ENCODE measurements around the gene HARBI1. TPM values are rescaled to one million over a fixed set of nuclear protein-coding genes. Genes with fewer than 3 reads are reported as not detected.

HARBI1 gene
- total RNA-seq, 2 experiments from 2014 or later, result 18.2 to 18.7 TPM

- H3K4me3 Mint-ChIP-seq, result no peak overlapping the region
- intact Hi-C loops (cut with DNase I, micrococcal nuclease), result no loop called here
These were observed 20.5 kb upstream of the HARBI1 start for GRCh38 chr11:46637546-46637945.

GRCh38 chr11:46635557-46636139, 18.6 kb upstream of the HARBI1 start:
- ATAC-seq (ENCODE audit: poor library complexity) (no peak), DNase-seq (no peak)
- no peak for TF ChIP-seq CTCF (IDR thresholded peaks at IDR 0.05)
- peaks cover 13% of the 10 kb centered on the region for H3K4me1 Mint-ChIP-seq (ENCODE audit: low read depth)
- H3K4me1 ChIP-seq (ENCODE audit: insufficient read depth, low read length), result peaks cover 4% of the 10 kb centered on the region
- H3K27me3 Mint-ChIP-seq, result no peaks in the 10 kb centered on the region
- peaks cover 54% of the 10 kb centered on the region for H3K36me3 ChIP-seq (ENCODE audit: insufficient read depth, low read length)
- H3K27ac ChIP-seq (ENCODE audit: low read depth in 1 of 2, low read length in 2 of 2), result no peak overlapping the region
- intact Hi-C loops (cut with DNase I, micrococcal nuclease), result no loop called here
- H3K9me3 ChIP-seq (ENCODE audit: control insufficient read depth in 1 of 2, insufficient read depth in 1 of 2, low read length in 2 of 2), result no peaks in the 10 kb centered on the region
- no peaks in the 10 kb centered on the region for H3K9me3 Mint-ChIP-seq
- ChIA-PET CTCF (no interaction called here), POLR2A (no interaction called here)
- no peak overlapping the region for H3K27ac Mint-ChIP-seq
- H3K4me3 Mint-ChIP-seq, result no peak overlapping the region
- no peaks in the 10 kb centered on the region for H3K27me3 ChIP-seq (ENCODE audit: control insufficient read depth in 1 of 2, insufficient read depth in 2 of 2, low read length in 2 of 2)
- peaks cover 64% of the 10 kb centered on the region for H3K36me3 Mint-ChIP-seq (ENCODE audit: low read depth)
- no peak overlapping the region for H3K4me3 ChIP-seq (ENCODE audit: low read length)

More at GRCh38 chr11:46637546-46637945, 20.5 kb upstream of the HARBI1 start:
- H3K27ac Mint-ChIP-seq, result no peak overlapping the region
- no peaks in the 10 kb centered on the region for H3K9me3 Mint-ChIP-seq
- H3K9me3 ChIP-seq (ENCODE audit: control insufficient read depth in 1 of 2, insufficient read depth in 1 of 2, low read length in 2 of 2), result no peaks in the 10 kb centered on the region
- peaks cover 4% of the 10 kb centered on the region for H3K4me1 ChIP-seq (ENCODE audit: insufficient read depth, low read length)
- peaks cover 15% of the 10 kb centered on the region for H3K4me1 Mint-ChIP-seq (ENCODE audit: low read depth)
- no peak for DNase-seq
- TF ChIP-seq CTCF (IDR thresholded peaks at IDR 0.05), result no peak
- CTCF ChIA-PET, result no interaction called here
- no peaks in the 10 kb centered on the region for H3K27me3 Mint-ChIP-seq
- ATAC-seq (ENCODE audit: poor library complexity), result no peak
- no peak overlapping the region for H3K4me3 ChIP-seq (ENCODE audit: low read length)
- peaks cover 61% of the 10 kb centered on the region for H3K36me3 Mint-ChIP-seq (ENCODE audit: low read depth)
- no peak overlapping the region for H3K27ac ChIP-seq (ENCODE audit: low read depth in 1 of 2, low read length in 2 of 2)
- peaks cover 38% of the 10 kb centered on the region for H3K36me3 ChIP-seq (ENCODE audit: insufficient read depth, low read length)
- no peaks in the 10 kb centered on the region for H3K27me3 ChIP-seq (ENCODE audit: control insufficient read depth in 1 of 2, insufficient read depth in 2 of 2, low read length in 2 of 2)
- POLR2A ChIA-PET, result interaction anchor here (0.7 to 1.3 kb wide), 2 partner anchors 33 to 62 kb away, joined by 3 to 4 read pairs; no protein-coding TSS in a partner anchor

- peaks cover 58% of the 10 kb centered on the region for H3K36me3 ChIP-seq (ENCODE audit: insufficient read depth, low read length)
- Mint-ChIP-seq H3K36me3 (ENCODE audit: low read depth) (peaks cover 63% of the 10 kb centered on the region), H3K27ac (no peak overlapping the region), H3K4me1 (ENCODE audit: low read depth) (peaks cover 11% of the 10 kb centered on the region), H3K4me3 (no peak overlapping the region), H3K9me3 (no peaks in the 10 kb centered on the region), H3K27me3 (no peaks in the 10 kb centered on the region)
- intact Hi-C loops (cut with DNase I, micrococcal nuclease), result no loop called here
- H3K27ac ChIP-seq (ENCODE audit: low read depth in 1 of 2, low read length in 2 of 2), result no peak overlapping the region
- H3K9me3 ChIP-seq (ENCODE audit: control insufficient read depth in 1 of 2, insufficient read depth in 1 of 2, low read length in 2 of 2), result no peaks in the 10 kb centered on the region
- DNase-seq, result no peak
- ATAC-seq (ENCODE audit: poor library complexity), result no peak
- H3K27me3 ChIP-seq (ENCODE audit: control insufficient read depth in 1 of 2, insufficient read depth in 2 of 2, low read length in 2 of 2), result no peaks in the 10 kb centered on the region
- CTCF ChIA-PET, result interaction anchor here (0.6 kb wide), 2 partner anchors 8 to 147 kb away, joined by 3 read pairs; no protein-coding TSS in a partner anchor
- no peak overlapping the region for H3K4me3 ChIP-seq (ENCODE audit: low read length)
- TF ChIP-seq CTCF (IDR thresholded peaks at IDR 0.05), result no peak
- POLR2A ChIA-PET, result no interaction called here
- no peaks in the 10 kb centered on the region for H3K4me1 ChIP-seq (ENCODE audit: insufficient read depth, low read length)
These were observed 16.5 kb upstream of the HARBI1 start for GRCh38 chr11:46633291-46634217.
